GM23338 (cell line): ENCODE results near the gene EXOC3.

Experiments
- CREB1 ChIP-seq: fragments of 250-450 bp; sonication (Bioruptor Pico); IDR thresholded peaks from 2 replicates; pipeline ENCODE4 v1.5.0; 2020; ENCODE audit warnings: low read depth, mild to moderate bottlenecking, moderate library complexity
- EZH2 ChIP-seq: fragments of 200-600 bp; sonication (generic); IDR thresholded peaks from one replicate; pipeline ENCODE4 v1.8.0; 2017; ENCODE audit warnings: antibody characterized with exemption, mild to moderate bottlenecking, low read depth; ENCODE audit not compliant: unreplicated experiment
- EZH2phosphoT487 ChIP-seq: fragments of 200-600 bp; sonication (generic); IDR thresholded peaks from one replicate; pipeline ENCODE4 v1.8.1; 2018; ENCODE audit warnings: antibody characterized with exemption; ENCODE audit not compliant: unreplicated experiment
- JUNB ChIP-seq: IDR thresholded peaks from one replicate; pipeline ENCODE4 v1.6.1; 2016; ENCODE audit warnings: antibody characterized with exemption; ENCODE audit not compliant: unreplicated experiment
- NANOG ChIP-seq: IDR thresholded peaks from 2 replicates; pipeline ENCODE4 v1.6.1; 2016; ENCODE audit warnings: antibody characterized with exemption, borderline replicate concordance
- POLR2AphosphoS5 ChIP-seq: IDR thresholded peaks from 2 replicates; pipeline ENCODE4 v1.6.1; 2016; ENCODE audit warnings: antibody characterized with exemption, low read depth
- STAT1 ChIP-seq: IDR thresholded peaks from one replicate; pipeline ENCODE4 v1.6.1; 2016; ENCODE audit warnings: antibody characterized with exemption; ENCODE audit not compliant: unreplicated experiment
- ZNF331 ChIP-seq: fragments of 250-450 bp; sonication (Bioruptor Pico); IDR thresholded peaks from 2 replicates; pipeline ENCODE4 v1.5.0; 2020; ENCODE audit warnings: low read depth, mild to moderate bottlenecking, moderate library complexity
- TF ChIP-seq, protein P1 (sequence below), 2 experiments: fragments of 200-600 bp in 1 of 2; sonication (generic) in 1 of 2; conservative IDR thresholded peaks; 2 replicates each; pipeline versions ENCODE4 v1.5.1 to v1.6.1; 2016 to 2017; ENCODE audit warnings: antibody characterized with exemption in 2 of 2, low read depth in 2 of 2, mild to moderate bottlenecking in 2 of 2, moderate library complexity in 1 of 2
- TF ChIP-seq, protein P2 (sequence below): fragments of 250-450 bp; sonication (Bioruptor Pico); IDR thresholded peaks from 2 replicates; pipeline ENCODE4 v1.5.0; 2020; ENCODE audit warnings: mild to moderate bottlenecking, moderate library complexity
- TF ChIP-seq, protein P3 (sequence below): IDR thresholded peaks from one replicate; pipeline ENCODE4 v1.6.1; 2018; ENCODE audit warnings: antibody characterized with exemption; ENCODE audit not compliant: unreplicated experiment

DNA sequence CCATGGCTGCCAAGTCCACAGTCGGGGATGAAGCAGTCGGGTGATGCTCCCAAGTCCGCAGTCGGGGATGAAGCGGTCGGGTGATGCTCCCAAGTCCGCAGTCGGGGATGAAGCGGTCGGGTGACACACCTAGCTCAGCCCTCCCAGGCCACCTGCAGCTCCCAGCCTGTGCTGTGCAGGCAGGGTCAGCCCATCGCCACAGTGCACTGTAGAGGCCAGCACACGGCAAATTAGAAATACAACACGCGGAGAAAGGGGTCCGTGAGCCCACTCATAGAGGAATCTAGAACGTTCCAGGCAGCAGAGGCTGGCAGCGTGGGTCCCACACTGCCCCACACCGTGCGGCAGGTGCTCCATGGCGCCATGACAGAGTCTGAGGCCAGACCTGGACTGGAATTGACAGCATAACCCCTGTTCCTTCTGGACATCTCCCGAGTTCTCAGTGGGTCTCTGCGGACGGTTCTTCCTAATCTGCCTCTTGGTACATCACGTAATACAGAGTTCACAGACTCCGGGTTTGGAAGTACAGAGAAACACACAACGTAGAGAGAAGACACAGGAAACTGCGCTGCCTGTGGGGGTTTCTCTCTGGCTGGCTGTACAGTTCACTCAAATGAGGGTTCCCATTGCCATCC, 7.7 kb upstream of the EXOC3 start:
- TF ChIP-seq, protein P1, sequence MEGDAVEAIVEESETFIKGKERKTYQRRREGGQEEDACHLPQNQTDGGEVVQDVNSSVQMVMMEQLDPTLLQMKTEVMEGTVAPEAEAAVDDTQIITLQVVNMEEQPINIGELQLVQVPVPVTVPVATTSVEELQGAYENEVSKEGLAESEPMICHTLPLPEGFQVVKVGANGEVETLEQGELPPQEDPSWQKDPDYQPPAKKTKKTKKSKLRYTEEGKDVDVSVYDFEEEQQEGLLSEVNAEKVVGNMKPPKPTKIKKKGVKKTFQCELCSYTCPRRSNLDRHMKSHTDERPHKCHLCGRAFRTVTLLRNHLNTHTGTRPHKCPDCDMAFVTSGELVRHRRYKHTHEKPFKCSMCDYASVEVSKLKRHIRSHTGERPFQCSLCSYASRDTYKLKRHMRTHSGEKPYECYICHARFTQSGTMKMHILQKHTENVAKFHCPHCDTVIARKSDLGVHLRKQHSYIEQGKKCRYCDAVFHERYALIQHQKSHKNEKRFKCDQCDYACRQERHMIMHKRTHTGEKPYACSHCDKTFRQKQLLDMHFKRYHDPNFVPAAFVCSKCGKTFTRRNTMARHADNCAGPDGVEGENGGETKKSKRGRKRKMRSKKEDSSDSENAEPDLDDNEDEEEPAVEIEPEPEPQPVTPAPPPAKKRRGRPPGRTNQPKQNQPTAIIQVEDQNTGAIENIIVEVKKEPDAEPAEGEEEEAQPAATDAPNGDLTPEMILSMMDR (conservative IDR thresholded peaks at IDR 0.05; ENCODE audit: low read depth in 2 of 2), result no peak
- TF ChIP-seq EZH2phosphoT487, result no peak
- no peak for TF ChIP-seq POLR2AphosphoS5
- TF ChIP-seq, protein P2, sequence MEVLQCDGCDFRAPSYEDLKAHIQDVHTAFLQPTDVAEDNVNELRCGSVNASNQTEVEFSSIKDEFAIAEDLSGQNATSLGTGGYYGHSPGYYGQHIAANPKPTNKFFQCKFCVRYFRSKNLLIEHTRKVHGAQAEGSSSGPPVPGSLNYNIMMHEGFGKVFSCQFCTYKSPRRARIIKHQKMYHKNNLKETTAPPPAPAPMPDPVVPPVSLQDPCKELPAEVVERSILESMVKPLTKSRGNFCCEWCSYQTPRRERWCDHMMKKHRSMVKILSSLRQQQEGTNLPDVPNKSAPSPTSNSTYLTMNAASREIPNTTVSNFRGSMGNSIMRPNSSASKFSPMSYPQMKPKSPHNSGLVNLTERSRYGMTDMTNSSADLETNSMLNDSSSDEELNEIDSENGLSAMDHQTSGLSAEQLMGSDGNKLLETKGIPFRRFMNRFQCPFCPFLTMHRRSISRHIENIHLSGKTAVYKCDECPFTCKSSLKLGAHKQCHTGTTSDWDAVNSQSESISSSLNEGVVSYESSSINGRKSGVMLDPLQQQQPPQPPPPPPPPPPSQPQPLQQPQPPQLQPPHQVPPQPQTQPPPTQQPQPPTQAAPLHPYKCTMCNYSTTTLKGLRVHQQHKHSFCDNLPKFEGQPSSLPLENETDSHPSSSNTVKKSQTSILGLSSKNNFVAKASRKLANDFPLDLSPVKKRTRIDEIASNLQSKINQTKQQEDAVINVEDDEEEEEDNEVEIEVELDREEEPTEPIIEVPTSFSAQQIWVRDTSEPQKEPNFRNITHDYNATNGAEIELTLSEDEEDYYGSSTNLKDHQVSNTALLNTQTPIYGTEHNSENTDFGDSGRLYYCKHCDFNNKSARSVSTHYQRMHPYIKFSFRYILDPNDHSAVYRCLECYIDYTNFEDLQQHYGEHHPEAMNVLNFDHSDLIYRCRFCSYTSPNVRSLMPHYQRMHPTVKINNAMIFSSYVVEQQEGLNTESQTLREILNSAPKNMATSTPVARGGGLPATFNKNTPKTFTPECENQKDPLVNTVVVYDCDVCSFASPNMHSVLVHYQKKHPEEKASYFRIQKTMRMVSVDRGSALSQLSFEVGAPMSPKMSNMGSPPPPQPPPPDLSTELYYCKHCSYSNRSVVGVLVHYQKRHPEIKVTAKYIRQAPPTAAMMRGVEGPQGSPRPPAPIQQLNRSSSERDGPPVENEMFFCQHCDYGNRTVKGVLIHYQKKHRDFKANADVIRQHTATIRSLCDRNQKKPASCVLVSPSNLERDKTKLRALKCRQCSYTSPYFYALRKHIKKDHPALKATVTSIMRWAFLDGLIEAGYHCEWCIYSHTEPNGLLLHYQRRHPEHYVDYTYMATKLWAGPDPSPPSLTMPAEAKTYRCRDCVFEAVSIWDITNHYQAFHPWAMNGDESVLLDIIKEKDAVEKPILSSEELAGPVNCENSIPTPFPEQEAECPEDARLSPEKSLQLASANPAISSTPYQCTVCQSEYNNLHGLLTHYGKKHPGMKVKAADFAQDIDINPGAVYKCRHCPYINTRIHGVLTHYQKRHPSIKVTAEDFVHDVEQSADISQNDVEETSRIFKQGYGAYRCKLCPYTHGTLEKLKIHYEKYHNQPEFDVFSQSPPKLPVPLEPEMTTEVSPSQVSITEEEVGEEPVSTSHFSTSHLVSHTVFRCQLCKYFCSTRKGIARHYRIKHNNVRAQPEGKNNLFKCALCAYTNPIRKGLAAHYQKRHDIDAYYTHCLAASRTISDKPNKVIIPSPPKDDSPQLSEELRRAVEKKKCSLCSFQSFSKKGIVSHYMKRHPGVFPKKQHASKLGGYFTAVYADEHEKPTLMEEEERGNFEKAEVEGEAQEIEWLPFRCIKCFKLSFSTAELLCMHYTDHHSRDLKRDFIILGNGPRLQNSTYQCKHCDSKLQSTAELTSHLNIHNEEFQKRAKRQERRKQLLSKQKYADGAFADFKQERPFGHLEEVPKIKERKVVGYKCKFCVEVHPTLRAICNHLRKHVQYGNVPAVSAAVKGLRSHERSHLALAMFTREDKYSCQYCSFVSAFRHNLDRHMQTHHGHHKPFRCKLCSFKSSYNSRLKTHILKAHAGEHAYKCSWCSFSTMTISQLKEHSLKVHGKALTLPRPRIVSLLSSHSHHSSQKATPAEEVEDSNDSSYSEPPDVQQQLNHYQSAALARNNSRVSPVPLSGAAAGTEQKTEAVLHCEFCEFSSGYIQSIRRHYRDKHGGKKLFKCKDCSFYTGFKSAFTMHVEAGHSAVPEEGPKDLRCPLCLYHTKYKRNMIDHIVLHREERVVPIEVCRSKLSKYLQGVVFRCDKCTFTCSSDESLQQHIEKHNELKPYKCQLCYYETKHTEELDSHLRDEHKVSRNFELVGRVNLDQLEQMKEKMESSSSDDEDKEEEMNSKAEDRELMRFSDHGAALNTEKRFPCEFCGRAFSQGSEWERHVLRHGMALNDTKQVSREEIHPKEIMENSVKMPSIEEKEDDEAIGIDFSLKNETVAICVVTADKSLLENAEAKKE, result no peak
- TF ChIP-seq EZH2, result no peak
- no peak for TF ChIP-seq ZNF331 (CRISPR knock-in tag)
- no peak for TF ChIP-seq STAT1
- TF ChIP-seq JUNB, result no peak
- no peak for TF ChIP-seq CREB1
- TF ChIP-seq, protein P3, sequence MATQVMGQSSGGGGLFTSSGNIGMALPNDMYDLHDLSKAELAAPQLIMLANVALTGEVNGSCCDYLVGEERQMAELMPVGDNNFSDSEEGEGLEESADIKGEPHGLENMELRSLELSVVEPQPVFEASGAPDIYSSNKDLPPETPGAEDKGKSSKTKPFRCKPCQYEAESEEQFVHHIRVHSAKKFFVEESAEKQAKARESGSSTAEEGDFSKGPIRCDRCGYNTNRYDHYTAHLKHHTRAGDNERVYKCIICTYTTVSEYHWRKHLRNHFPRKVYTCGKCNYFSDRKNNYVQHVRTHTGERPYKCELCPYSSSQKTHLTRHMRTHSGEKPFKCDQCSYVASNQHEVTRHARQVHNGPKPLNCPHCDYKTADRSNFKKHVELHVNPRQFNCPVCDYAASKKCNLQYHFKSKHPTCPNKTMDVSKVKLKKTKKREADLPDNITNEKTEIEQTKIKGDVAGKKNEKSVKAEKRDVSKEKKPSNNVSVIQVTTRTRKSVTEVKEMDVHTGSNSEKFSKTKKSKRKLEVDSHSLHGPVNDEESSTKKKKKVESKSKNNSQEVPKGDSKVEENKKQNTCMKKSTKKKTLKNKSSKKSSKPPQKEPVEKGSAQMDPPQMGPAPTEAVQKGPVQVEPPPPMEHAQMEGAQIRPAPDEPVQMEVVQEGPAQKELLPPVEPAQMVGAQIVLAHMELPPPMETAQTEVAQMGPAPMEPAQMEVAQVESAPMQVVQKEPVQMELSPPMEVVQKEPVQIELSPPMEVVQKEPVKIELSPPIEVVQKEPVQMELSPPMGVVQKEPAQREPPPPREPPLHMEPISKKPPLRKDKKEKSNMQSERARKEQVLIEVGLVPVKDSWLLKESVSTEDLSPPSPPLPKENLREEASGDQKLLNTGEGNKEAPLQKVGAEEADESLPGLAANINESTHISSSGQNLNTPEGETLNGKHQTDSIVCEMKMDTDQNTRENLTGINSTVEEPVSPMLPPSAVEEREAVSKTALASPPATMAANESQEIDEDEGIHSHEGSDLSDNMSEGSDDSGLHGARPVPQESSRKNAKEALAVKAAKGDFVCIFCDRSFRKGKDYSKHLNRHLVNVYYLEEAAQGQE, result no peak
- TF ChIP-seq NANOG, result no peak
